HK-2 (cell line): ENCODE data around the gene TCF3.
"Not testable (repeated sequence)": the region's sequence is repeated elsewhere in the genome, so short reads cannot be mapped to it uniquely, and the experiment has no call there.

Experiments used
- DNase-seq: peaks from one replicate; pipeline ENCODE4 v3.0.0-alpha.2; 2018; ENCODE audit not compliant: unreplicated experiment

The TCF3 gene

GRCh38 chr19:1650650-1651567, 1.5 kb downstream of the TCF3 start:
- no peak for DNase-seq

- no peak for DNase-seq
Measured at GRCh38 chr19:1649706-1650649, 2.4 kb downstream of the TCF3 start.

GRCh38 chr19:1648920-1649541, 3.4 kb downstream of the TCF3 start:
- DNase-seq = no peak

GRCh38 chr19:1648459-1648849, 4.0 kb downstream of the TCF3 start:
- DNase-seq = no peak

- no peak for DNase-seq
Measured at GRCh38 chr19:1647501-1648458, 4.6 kb downstream of the TCF3 start.

GRCh38 chr19:1646659-1647453, 5.6 kb downstream of the TCF3 start:
- no peak for DNase-seq

- no peak for DNase-seq
Measured at GRCh38 chr19:1646149-1646548, 6.3 kb downstream of the TCF3 start.

GRCh38 chr19:1645299-1645698, 7.1 kb downstream of the TCF3 start:
- no peak for DNase-seq

- DNase-seq = no peak
Measured at GRCh38 chr19:1644070-1644469, 8.3 kb downstream of the TCF3 start.

- not testable (repeated sequence) for DNase-seq
Measured at GRCh38 chr19:1640893-1641448, 11.4 kb downstream of the TCF3 start.

GRCh38 chr19:1636325-1637236, 15.8 kb downstream of the TCF3 start:
- no peak for DNase-seq

GRCh38 chr19:1634938-1635243, 17.5 kb downstream of the TCF3 start:
- no peak for DNase-seq

GRCh38 chr19:1634242-1634937, 18.0 kb downstream of the TCF3 start:
- no peak for DNase-seq

- DNase-seq = no peak
Measured at GRCh38 chr19:1633269-1633826, 19.1 kb downstream of the TCF3 start.

- no peak for DNase-seq
Measured at GRCh38 chr19:1632462-1633268, 19.8 kb downstream of the TCF3 start.

- DNase-seq = no peak
Measured at GRCh38 chr19:1631557-1632100, 20.8 kb downstream of the TCF3 start.

- DNase-seq = no peak
Measured at GRCh38 chr19:1630811-1631210, 21.6 kb downstream of the TCF3 start.
